Naive thymus-derived CD8-positive, alpha-beta T cell (primary cell): ENCODE results near the gene TTC28. TPM values are rescaled to one million over a fixed set of nuclear protein-coding genes. Genes with fewer than 3 reads are reported as not detected.
A peak's percentile ranks its signal among the peaks of the same experiment; 100 is the strongest.

Source experiments
- ATAC-seq, 2 donors: fragments of 150-1000 bp; cut with Tn5 transposase in 1 of 2; sonication (Bioruptor Pico), chemical (Tn5 transposase) in 1 of 2; 1 replicate in 1 of 2; 2 replicates in 1 of 2; pipeline ENCODE4 v1.10.0; 2021; ENCODE audit warnings: mild to moderate bottlenecking in 2 of 2, moderate library complexity in 2 of 2
- POLR2A ChIA-PET: fragments of 350-600 bp; sonication (Branson Sonifier 250); formaldehyde crosslinking; loops from one replicate; lab custom pipeline; 2021; ENCODE audit warnings: antibody characterized with exemption; lab: Charles Lee
- DNase-seq, 10 donors: peaks; one replicate each; pipeline versions ENCODE4 v3.0.0 to v3.0.0-alpha.2; 2020 to 2022
- H3K27ac Mint-ChIP-seq, 10 donors: one replicate each; pipeline ENCODE4 v1.8.0; 2020 to 2022; ENCODE audit warnings: mild to moderate bottlenecking in 10 of 10, mixed read lengths in 10 of 10, moderate library complexity in 4 of 10, inconsistent platforms in 1 of 10
- H3K27me3 Mint-ChIP-seq, 5 donors: one replicate each; pipeline ENCODE4 v1.8.0; 2021 to 2022; ENCODE audit warnings: mixed read lengths in 5 of 5
- H3K36me3 Mint-ChIP-seq, 3 donors: one replicate each; pipeline ENCODE4 v1.8.0; 2020 to 2022; ENCODE audit warnings: mixed read lengths in 3 of 3, mild to moderate bottlenecking in 2 of 3, inconsistent platforms in 1 of 3
- H3K4me1 Mint-ChIP-seq, 4 donors: one replicate each; pipeline ENCODE4 v1.8.0; 2021 to 2022; ENCODE audit warnings: mixed read lengths in 4 of 4
- H3K4me3 Mint-ChIP-seq, 10 donors: one replicate each; pipeline ENCODE4 v1.8.0; 2020 to 2022; ENCODE audit warnings: mild to moderate bottlenecking in 10 of 10, mixed read lengths in 10 of 10, moderate library complexity in 6 of 10, inconsistent platforms in 1 of 10
- H3K9me3 Mint-ChIP-seq, 9 donors: one replicate each; pipeline ENCODE4 v1.8.0; 2020 to 2022; ENCODE audit warnings: mixed read lengths in 9 of 9, mild to moderate bottlenecking in 3 of 9, inconsistent platforms in 1 of 9, moderate library complexity in 1 of 9
- polyA plus RNA-seq, 3 donors: library from polyadenylated mRNA; unstranded; fragments of 300-500 nt; fragmentation: Illumina TruSeq; gene quantifications; one replicate each; pipeline ENCODE4 v1.2.3, GENCODE V29; 2021
- total RNA-seq, 8 experiments: library from RNA in 2 of 8; stranded (reverse) in 2 of 8; gene quantifications; one replicate each; pipeline ENCODE4 v1.2.3 and lab custom pipeline; 2021 to 2026

Gene TTC28
- total and polyA plus RNA-seq, 5 experiments from 2014 or later: 0.44 to 6.4 (median 1.3) TPM

GRCh38 chr22:28398355-28398754 is 281.3 kb downstream of the TTC28 start:
- Mint-ChIP-seq H3K4me1 (peaks cover 0 to 9% (median 4%) of the 10 kb centered on the region in 4 donors), H3K36me3 (peaks cover 0 to 5% (median 0%) of the 10 kb centered on the region in 3 donors), H3K4me3 (no peak overlapping the region), H3K9me3 (peaks cover 0 to 6% (median 0%) of the 10 kb centered on the region in 9 donors), H3K27ac (no peak overlapping the region), H3K27me3 (peaks cover 0 to 2% (median 0%) of the 10 kb centered on the region in 5 donors)
- POLR2A ChIA-PET: no interaction called here
- DNase-seq (no peak), ATAC-seq (no peak)

GRCh38 chr22:28397306-28397705 is 282.3 kb downstream of the TTC28 start:
- no peak for ATAC-seq
- Mint-ChIP-seq H3K36me3 (peaks cover 0 to 5% (median 3%) of the 10 kb centered on the region in 3 donors), H3K4me1 (peaks cover 0 to 9% (median 4%) of the 10 kb centered on the region in 4 donors)

GRCh38 chr22:28395920-28396753 is 283.5 kb downstream of the TTC28 start:
- Mint-ChIP-seq H3K27me3 (peaks cover 0 to 4% (median 0%) of the 10 kb centered on the region in 5 donors), H3K27ac (no peak overlapping the region), H3K4me1 (peaks cover 0 to 9% (median 5%) of the 10 kb centered on the region in 4 donors), H3K36me3 (peaks cover 0 to 8% (median 3%) of the 10 kb centered on the region in 3 donors), H3K9me3 (peaks cover 0 to 9% (median 5%) of the 10 kb centered on the region in 9 donors), H3K4me3 (no peak overlapping the region)
- POLR2A ChIA-PET: no interaction called here
- DNase-seq: no peak
- no peak for ATAC-seq

More at GRCh38 chr22:28397306-28397705, 282.3 kb downstream of the TTC28 start:
- Mint-ChIP-seq H3K27ac (no peak overlapping the region), H3K4me3 (no peak overlapping the region), H3K27me3 (peaks cover 0 to 4% (median 0%) of the 10 kb centered on the region in 5 donors), H3K9me3 (peaks cover 0 to 6% (median 0%) of the 10 kb centered on the region in 9 donors)
- POLR2A ChIA-PET: no interaction called here
- no peak for DNase-seq

GRCh38 chr22:28395520-28395919 is 284.1 kb downstream of the TTC28 start:
- DNase-seq (no peak), ATAC-seq (no peak)
- no peak overlapping the region for H3K4me3 Mint-ChIP-seq
- peaks cover 0 to 10% (median 5%) of the 10 kb centered on the region in 9 donors for H3K9me3 Mint-ChIP-seq
- no peak overlapping the region for H3K27ac Mint-ChIP-seq
- H3K27me3 Mint-ChIP-seq: peaks cover 0 to 4% (median 0%) of the 10 kb centered on the region in 5 donors
- H3K36me3 Mint-ChIP-seq: peaks cover 0 to 8% (median 3%) of the 10 kb centered on the region in 3 donors
- POLR2A ChIA-PET: no interaction called here
- peaks cover 0 to 9% (median 5%) of the 10 kb centered on the region in 4 donors for H3K4me1 Mint-ChIP-seq

GRCh38 chr22:28394513-28395110 is 285.0 kb downstream of the TTC28 start:
- H3K27me3 Mint-ChIP-seq: peaks cover 0 to 4% (median 0%) of the 10 kb centered on the region in 5 donors
- peaks cover 0 to 8% (median 3%) of the 10 kb centered on the region in 3 donors for H3K36me3 Mint-ChIP-seq
- ATAC-seq (no peak), DNase-seq (no peak)
- peaks cover 0 to 12% (median 5%) of the 10 kb centered on the region in 9 donors for H3K9me3 Mint-ChIP-seq
- POLR2A ChIA-PET: no interaction called here
- H3K4me3 Mint-ChIP-seq: no peak overlapping the region
- H3K27ac Mint-ChIP-seq: no peak overlapping the region
- H3K4me1 Mint-ChIP-seq: peaks cover 0 to 9% (median 5%) of the 10 kb centered on the region in 4 donors

GRCh38 chr22:28381429-28382167 is 298.0 kb downstream of the TTC28 start:
- peaks cover 0 to 11% (median 4%) of the 10 kb centered on the region in 9 donors for H3K9me3 Mint-ChIP-seq
- POLR2A ChIA-PET: no interaction called here
- ATAC-seq: no peak
- H3K27ac Mint-ChIP-seq: no peak overlapping the region
- no peak overlapping the region for H3K4me3 Mint-ChIP-seq
- no peaks in the 10 kb centered on the region for H3K27me3 Mint-ChIP-seq
- peaks cover 0 to 5% (median 5%) of the 10 kb centered on the region in 3 donors for H3K36me3 Mint-ChIP-seq
- no peak for DNase-seq
- peaks cover 0 to 2% (median 0%) of the 10 kb centered on the region in 4 donors for H3K4me1 Mint-ChIP-seq

GRCh38 chr22:28379951-28380350 is 299.7 kb downstream of the TTC28 start:
- H3K4me1 Mint-ChIP-seq: peaks cover 0 to 2% (median 0%) of the 10 kb centered on the region in 4 donors
- H3K36me3 Mint-ChIP-seq: peaks cover 0 to 5% (median 5%) of the 10 kb centered on the region in 3 donors
- DNase-seq (no peak), ATAC-seq (no peak)
- no peak overlapping the region for H3K4me3 Mint-ChIP-seq
- no peak overlapping the region for H3K27ac Mint-ChIP-seq
- no peaks in the 10 kb centered on the region for H3K27me3 Mint-ChIP-seq
- H3K9me3 Mint-ChIP-seq: peaks cover 0 to 11% (median 0%) of the 10 kb centered on the region in 9 donors
- POLR2A ChIA-PET: no interaction called here

- ATAC-seq: no peak
- Mint-ChIP-seq H3K27me3 (no peaks in the 10 kb centered on the region), H3K4me3 (no peak overlapping the region), H3K9me3 (peaks cover 0 to 11% (median 0%) of the 10 kb centered on the region in 9 donors), H3K4me1 (peaks cover 0 to 2% (median under 1%) of the 10 kb centered on the region in 4 donors), H3K36me3 (peaks cover 0 to 5% (median 5%) of the 10 kb centered on the region in 3 donors), H3K27ac (no peak overlapping the region)
- POLR2A ChIA-PET: no interaction called here
- no peak for DNase-seq
These were observed 300.4 kb downstream of the TTC28 start for GRCh38 chr22:28379075-28379779.

- H3K4me3 Mint-ChIP-seq: no peak overlapping the region
- H3K27ac Mint-ChIP-seq: no peak overlapping the region
- ATAC-seq: no peak
These were observed 303.7 kb downstream of the TTC28 start for GRCh38 chr22:28375761-28376534.

GRCh38 chr22:28373831-28374230 is 305.8 kb downstream of the TTC28 start:
- DNase-seq: no peak
- ATAC-seq: no peak
- POLR2A ChIA-PET: no interaction called here
- peaks cover 0 to 7% (median 5%) of the 10 kb centered on the region in 3 donors for H3K36me3 Mint-ChIP-seq
- H3K9me3 Mint-ChIP-seq: peaks cover 0 to 11% (median 0%) of the 10 kb centered on the region in 9 donors
- no peaks in the 10 kb centered on the region for H3K27me3 Mint-ChIP-seq
- H3K27ac Mint-ChIP-seq: no peak overlapping the region
- H3K4me3 Mint-ChIP-seq: no peak overlapping the region
- peaks cover 8 to 16% (median 12%) of the 10 kb centered on the region in 4 donors for H3K4me1 Mint-ChIP-seq

More at GRCh38 chr22:28375761-28376534, 303.7 kb downstream of the TTC28 start:
- H3K4me1 Mint-ChIP-seq: peaks cover 0 to 4% (median 1%) of the 10 kb centered on the region in 4 donors
- DNase-seq: no peak
- peaks cover 0 to 11% (median 0%) of the 10 kb centered on the region in 9 donors for H3K9me3 Mint-ChIP-seq
- H3K27me3 Mint-ChIP-seq: no peaks in the 10 kb centered on the region
- H3K36me3 Mint-ChIP-seq: peaks cover 0 to 5% (median 5%) of the 10 kb centered on the region in 3 donors
- POLR2A ChIA-PET: no interaction called here

GRCh38 chr22:28369854-28370253 is 309.8 kb downstream of the TTC28 start:
- POLR2A ChIA-PET: no interaction called here
- Mint-ChIP-seq H3K36me3 (peaks cover 0 to 9% (median 6%) of the 10 kb centered on the region in 3 donors), H3K4me1 (peaks cover 8 to 16% (median 12%) of the 10 kb centered on the region in 4 donors), H3K4me3 (no peak overlapping the region), H3K27me3 (peaks cover 0 to 6% (median 0%) of the 10 kb centered on the region in 5 donors), H3K27ac (peak overlapping the region in 2 of 10 donors; percentile 9 to 11), H3K9me3 (peaks cover 0 to 7% (median 0%) of the 10 kb centered on the region in 9 donors)
- DNase-seq (peak in 1 of 10 donors; percentile 3), ATAC-seq (peak in 1 of 2 donors; percentile 66)
